Measurements from ENCODE around the gene CUEDC1. TPM values are rescaled to one million over a fixed set of nuclear protein-coding genes. Genes with fewer than 3 reads are reported as not detected.

CUEDC1 gene
- total RNA-seq, 1 donor from 2014 or later = 0.29 TPM

- intact Hi-C loops (cut with micrococcal nuclease) = no loop called here
Measured at GRCh38 chr17:57885148-57885915, 69.9 kb downstream of the CUEDC1 start.

GRCh38 chr17:57881783-57882351 lies 73.3 kb downstream of the CUEDC1 start:
- intact Hi-C loops (cut with micrococcal nuclease) = no loop called here

- intact Hi-C loops (cut with micrococcal nuclease) = no loop called here
Measured at GRCh38 chr17:57881143-57881542, 74.1 kb downstream of the CUEDC1 start.

DNA sequence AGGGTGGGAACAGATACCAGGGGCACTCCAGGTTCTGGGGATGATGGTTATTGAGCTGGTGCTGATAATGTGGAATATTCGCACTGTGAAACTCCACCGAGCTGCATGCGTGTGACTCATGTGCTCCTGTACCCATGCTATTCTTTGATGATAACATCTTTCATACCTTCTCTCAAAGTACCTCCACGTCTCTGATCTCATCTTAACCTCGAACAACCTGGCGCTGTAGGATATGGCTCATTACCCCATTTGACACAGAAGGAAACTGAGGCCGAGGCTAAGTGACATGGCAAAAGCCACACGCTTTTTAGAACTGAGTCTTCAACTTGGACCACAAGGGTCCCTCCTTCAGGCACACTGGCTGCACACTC lies 75.1 kb downstream of the CUEDC1 start:
- intact Hi-C loops (cut with micrococcal nuclease) = no loop called here

- intact Hi-C loops (cut with micrococcal nuclease) = no loop called here
Measured at GRCh38 chr17:57879437-57880085, 75.7 kb downstream of the CUEDC1 start.

DNA sequence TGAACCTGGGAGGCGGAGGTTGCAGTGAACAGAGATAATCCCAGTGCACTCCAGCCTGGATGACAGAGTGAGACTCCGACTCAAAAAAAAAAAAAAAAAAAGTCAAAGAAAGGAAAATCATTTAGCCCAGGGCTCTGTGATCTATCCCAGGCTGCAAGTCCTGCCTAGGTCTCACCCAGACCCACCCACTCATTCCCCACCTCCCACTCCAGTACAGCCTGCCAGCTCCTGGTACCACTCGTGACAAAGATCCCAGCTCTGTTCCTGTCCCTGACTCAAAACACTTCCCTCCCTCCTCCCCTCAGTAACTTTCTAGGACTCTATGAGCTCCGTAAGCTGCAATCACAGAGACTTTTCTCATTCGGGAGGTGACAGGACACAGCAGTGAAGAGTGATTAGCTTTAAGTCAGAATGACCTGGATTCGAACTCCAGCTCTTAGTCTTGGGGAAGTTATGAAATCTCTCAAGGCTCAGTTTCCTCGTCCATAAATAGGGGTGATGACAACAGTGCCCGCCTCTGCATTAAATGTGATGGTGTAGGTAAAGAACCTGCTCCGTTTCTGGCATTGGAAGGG lies 77.3 kb downstream of the CUEDC1 start:
- intact Hi-C loops (cut with micrococcal nuclease) = no loop called here

GRCh38 chr17:57876866-57877237 lies 78.4 kb downstream of the CUEDC1 start:
- intact Hi-C loops (cut with micrococcal nuclease) = no loop called here

DNA sequence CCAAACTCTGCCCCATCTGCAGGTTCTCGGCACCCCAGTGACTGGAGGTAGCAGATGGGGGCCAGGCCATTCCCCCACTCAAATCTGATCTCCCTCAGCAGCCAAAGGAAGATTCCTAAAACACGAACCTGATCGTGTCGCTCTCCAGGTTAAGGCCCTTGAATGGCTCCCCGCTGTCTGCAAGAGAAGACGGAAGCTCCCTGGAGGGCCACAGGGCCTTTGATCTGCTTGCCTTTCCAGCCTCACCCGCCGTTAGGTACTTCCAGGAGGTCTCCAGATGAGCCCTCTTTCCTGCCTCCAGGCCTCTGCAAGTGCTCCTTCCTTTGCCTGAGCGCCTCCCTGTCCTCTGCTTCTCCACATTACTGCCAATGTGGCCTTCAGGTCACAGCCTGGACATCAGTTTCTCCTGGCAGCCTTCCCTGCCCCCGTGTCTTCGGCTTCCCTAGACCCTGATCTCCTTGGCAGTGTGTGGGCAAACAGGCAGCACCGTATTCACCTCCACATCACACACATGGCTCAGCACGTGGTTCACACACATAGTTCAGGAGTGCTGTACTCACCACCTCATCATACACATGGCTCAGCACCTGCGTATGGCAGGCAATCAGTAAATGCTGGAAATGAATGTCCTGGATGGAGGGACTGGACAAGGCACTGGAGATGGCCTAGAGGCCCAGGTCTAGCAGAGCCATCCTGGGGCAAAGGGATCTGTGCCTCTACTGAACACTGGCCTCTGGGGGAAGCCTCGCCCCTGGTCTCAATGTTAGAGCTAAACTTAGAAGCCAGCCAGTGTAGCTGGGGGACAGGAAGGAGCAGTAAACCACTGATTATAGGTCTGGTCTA lies 79.0 kb downstream of the CUEDC1 start:
- intact Hi-C loops (cut with micrococcal nuclease) = no loop called here

- intact Hi-C loops (cut with micrococcal nuclease) = no loop called here
Measured at GRCh38 chr17:57875290-57876022, 79.8 kb downstream of the CUEDC1 start.

DNA sequence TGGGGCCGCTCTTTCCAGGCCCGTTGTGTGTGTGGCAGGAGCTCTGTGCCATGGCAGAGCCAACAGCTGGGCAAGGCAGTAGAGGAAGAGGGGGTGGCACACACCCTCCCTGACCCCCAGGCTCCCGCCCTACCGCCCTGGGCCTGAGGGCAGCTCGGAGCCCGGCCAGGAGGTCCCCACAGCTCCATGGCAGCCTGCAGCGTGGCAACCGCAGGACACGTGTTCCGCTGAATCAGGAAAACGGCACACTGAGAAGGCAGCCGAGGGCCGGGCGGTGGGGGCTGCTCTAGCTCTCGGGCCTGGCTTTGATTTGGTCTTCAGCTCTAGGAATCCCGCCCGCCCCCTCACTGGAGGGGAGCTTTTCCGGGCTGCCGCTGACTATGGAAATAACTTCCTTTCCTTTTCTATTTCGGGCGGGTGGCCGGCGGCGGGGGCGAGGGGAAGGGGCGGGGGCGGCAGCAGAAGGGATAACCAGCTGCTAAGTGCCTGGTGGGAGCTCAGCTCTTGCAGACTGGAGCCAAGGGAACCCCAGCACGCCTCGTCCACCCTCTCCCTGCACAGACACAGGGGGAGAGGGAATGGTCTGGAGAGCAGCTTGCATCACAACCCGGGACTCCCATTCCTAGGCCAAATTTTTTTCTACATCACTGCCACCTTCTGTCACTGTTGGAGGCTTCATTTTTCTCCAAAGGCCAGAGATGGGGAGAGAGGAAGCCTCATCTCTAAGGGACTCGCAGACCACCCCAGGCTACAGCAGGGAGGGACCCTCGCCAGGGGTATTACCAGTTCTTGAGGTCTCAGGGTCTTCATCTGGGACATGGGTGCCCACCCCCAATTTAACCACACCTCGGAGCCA lies 80.5 kb downstream of the CUEDC1 start:
- intact Hi-C loops (cut with micrococcal nuclease) = no loop called here

GRCh38 chr17:57874058-57874419 lies 81.2 kb downstream of the CUEDC1 start:
- intact Hi-C loops (cut with micrococcal nuclease) = no loop called here

GRCh38 chr17:57873261-57874057 lies 81.8 kb downstream of the CUEDC1 start:
- intact Hi-C loops (cut with micrococcal nuclease) = no loop called here

DNA sequence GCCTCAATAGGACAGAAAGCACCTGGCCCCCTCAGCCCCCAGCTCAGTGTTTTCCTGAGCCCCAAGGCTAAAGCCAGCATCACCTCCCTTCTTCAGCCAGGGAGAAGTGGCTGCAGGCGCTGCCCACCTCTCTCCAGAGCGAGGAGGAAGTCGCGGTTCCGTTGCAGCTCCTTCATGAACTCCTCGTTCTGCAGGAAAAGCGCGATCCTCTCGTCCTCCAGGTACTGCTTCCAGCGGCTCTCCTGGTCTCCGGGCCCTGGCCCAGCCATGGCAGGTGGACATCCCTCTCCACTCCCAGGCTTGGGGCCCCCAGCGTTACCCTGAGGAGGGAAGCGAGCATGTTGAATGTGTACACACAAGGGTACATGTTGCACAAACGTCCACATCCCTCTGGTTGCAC lies 82.7 kb downstream of the CUEDC1 start:
- intact Hi-C loops (cut with micrococcal nuclease) = no loop called here

DNA sequence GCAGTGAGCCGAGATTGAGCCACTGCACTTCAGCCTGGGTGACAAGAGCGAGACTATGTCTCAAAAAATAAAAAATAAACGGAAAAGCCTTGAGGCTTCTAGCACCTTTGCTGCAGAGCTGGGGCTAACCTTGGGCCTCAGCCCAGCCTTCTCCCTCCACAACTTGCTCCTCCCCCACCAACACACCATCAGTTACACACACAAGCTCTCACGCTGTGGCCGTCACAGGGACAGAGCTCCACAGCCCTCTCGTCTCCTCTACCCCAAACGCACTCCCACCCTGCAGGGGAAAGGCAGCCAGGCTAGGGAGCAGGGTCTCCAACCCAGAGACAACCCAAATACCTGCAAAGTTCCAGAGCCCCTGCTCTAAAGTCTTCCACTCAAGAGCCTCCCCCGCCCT lies 83.3 kb downstream of the CUEDC1 start:
- intact Hi-C loops (cut with micrococcal nuclease) = no loop called here

GRCh38 chr17:57871155-57871554 lies 84.1 kb downstream of the CUEDC1 start:
- intact Hi-C loops (cut with micrococcal nuclease) = no loop called here

DNA sequence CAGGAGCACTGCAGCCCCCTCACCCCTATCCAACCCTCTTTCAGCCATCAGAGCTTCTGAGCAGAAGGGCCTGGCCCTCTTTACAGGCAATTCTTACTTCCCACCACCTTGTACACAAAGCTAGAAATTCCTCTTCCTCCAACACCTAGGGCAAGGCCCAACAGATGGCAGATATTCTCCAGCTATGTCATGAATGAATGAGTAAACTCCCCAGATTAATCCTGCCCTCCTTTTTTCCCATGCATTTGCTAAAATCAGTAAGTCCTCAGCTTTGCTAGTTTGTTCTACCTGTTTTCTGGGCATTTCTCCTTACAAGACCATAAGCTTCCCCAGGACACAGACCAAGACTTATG lies 85.0 kb downstream of the CUEDC1 start:
- intact Hi-C loops (cut with micrococcal nuclease) = no loop called here

DNA sequence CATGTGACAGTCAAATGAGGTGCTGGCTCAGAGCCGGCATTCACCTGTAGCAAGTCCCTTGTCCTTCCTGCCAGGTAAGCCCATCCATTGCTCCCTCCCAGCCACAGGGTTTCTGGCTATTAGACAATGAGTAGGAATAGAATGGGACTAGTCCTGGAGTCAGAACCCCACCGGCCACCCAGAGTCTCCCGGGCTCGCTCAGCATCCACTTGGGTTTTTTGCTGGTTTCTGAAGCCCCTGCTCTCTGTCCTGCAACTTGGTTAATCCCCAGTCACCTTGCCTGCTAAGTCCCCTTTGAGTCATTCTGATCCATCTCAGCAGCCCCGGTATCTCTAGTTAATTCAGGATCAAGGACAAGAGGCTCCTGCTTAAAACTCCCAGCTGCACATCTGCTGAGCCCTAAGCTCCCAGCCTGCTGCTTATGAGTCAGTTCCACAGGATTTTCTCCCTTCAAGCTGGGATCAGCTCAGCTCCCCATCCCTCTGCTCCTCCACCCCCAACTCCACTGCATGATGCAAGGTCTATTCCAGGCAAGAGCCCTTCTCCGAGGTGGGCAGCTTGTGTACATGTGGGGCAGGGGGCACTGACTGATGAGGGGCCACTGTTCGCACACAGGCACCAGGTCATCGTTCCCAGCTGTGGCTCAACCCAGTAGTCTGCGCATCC lies 85.5 kb downstream of the CUEDC1 start:
- intact Hi-C loops (cut with micrococcal nuclease) = no loop called here

GRCh38 chr17:57868910-57869616 lies 86.1 kb downstream of the CUEDC1 start:
- intact Hi-C loops (cut with micrococcal nuclease) = no loop called here
